Right ventricle myocardium superior (tissue), 1 donor: Measurements from ENCODE around the gene KCNIP1. TPM values are rescaled to one million over a fixed set of nuclear protein-coding genes. Genes with fewer than 3 reads are reported as not detected.

Experiments
- ATAC-seq: fragments of 200-7000 bp; cut with Tn5 transposase; one replicate; pipeline ENCODE4 v1.9.1; 2020; ENCODE audit warnings: mild to moderate bottlenecking; ENCODE audit not compliant: poor library complexity
- DNase-seq: peaks from one replicate; pipeline ENCODE4 v3.0.0-alpha.2; 2020
- intact Hi-C: fragments of 100-400 bp; cut with DNase I; formaldehyde crosslinking; loops from one replicate; pipeline ENCODE4 v1.11.2; 2022
- total RNA-seq: library from RNA; stranded (reverse); fragmentation: NEBNext Ultra II Directional; extraction: Animal tissue kit (Norgen Biotek cat#: 25700); gene quantifications from one replicate; pipeline ENCODE4 v1.2.1, GENCODE V29; 2021
- donor health status: DM: no; HTN: yes; CAD: no; lungs with severe emphysema.

The KCNIP1 gene
- total RNA-seq, 1 donor from 2014 or later: not detected

DNA sequence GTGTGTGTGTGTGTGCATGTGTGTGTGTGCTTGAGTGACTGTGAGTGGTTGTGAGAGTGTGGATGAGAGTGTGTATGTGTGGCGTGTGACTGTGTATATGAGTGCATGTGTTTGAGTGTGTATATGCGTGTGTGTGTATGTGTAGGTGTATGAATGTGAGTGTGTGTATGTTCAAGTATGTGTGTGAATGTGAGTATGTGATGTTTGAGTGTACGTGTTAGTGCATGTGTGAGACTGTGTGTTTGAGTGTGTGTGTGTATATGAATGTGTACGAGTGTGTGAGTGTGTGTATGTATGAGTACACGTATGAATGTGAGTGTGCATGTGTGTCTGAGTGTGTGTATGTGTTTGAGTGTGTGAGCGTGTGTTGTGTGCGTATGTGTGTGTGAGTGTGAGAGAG is 47.8 kb downstream of the KCNIP1 start:
- intact Hi-C loops: no loop called here
- DNase-seq (no peak), ATAC-seq (no peak)

DNA sequence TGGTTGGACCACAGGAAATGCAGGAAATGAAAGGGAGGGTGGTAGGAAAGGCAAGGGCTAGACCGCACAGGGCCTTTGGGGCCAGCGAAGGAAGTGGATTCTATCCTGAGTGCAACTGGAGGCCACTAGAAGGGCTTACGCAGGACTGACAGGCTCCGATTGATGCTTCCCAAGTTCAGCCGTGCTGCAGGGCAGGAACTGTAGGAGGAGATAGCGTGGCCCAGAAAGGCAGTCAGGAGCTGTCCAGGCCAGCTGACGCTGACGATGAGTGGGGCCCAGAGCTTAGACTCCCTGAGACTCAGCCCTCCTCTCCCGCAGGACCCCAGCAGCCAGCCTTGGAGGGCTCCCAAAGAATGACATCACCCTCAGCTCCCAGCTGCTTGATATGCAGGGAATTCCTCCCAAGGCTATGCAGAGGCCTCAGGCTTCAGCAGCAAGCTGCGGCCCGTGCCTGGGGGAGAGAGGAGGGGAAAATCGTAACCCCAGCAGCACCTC is 48.8 kb downstream of the KCNIP1 start:
- ATAC-seq (peak; percentile 93), DNase-seq (peak; percentile 85)
- intact Hi-C loops: no loop called here

DNA sequence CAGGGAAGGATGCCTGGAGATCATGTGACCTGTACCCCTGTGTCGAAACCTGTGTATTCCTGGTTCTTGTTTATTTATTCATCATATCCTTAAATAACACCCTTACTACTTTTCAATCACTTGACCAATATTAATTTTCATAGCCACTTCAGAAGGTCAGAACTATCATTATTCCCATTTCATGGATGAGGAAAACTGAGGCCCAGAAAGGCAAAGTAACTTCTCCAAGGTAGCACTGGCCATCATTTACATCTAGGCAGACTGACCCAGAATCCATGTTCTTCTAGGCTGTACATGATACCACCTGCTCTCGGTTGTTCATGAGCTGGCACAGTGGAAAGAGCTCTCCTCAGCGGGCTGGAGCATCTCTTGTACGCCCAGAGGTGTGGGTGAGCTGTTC is 49.4 kb downstream of the KCNIP1 start:
- intact Hi-C loops: no loop called here
- ATAC-seq: no peak

DNA sequence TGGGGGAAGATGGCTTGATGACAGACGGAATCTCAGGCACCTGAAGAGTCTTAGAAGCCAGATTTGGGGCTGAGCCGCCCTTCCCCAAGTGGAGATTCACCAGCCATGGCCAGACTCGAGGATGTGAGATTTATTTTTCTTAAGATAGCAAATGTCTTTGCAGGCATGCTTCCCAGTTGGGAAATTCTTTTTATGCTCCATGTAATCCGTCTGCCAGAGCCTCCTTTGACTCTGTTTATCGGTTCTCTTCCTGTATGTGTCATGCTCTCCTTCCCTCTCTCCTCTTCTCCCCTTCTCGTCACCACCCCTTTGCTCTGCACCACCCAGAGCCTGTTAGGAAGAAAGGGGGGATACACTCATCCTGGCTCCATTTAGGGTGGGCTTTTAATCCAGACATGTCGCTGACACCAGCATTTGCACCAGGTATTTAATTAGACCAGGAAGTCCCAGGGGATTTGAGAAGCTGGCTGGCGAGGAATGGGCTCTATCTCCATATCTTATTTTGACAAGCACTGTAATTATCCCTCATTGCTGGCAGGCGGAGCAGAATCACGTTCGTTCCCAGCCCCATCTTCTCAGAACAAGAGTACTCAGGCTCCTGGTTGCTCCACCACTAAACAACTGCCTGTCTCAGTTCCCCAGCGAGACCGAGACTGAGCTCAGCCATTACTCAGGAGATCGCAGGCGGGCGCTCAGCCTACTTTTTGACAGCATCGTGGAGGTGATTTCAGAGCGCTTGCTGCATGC is 50.9 kb downstream of the KCNIP1 start:
- peak; percentile 53 for ATAC-seq
- intact Hi-C loops: no loop called here
- no peak for DNase-seq

More for the DNA sequence above, 49.4 kb downstream of the KCNIP1 start:
- DNase-seq: no peak

DNA sequence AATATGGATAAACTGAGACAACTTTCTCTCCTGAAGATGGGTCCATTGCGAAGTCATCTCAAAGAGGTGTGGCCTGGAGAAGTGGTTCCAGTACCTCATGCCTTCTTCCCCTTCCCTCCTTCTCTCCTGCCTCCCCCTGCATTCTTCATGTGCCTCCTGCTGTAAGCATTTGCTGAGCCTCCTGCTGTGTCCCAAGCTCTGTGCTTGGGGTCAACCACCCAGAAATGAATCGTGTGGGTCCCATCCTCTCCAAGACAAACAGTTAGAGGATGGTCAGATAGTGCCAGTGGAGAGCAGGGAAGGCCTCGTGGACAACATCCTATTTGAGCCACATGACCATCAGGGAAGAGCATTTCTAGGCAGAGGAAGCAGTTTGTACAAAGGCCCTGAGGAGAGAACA is 53.5 kb downstream of the KCNIP1 start:
- DNase-seq (no peak), ATAC-seq (no peak)
- intact Hi-C loops: no loop called here

DNA sequence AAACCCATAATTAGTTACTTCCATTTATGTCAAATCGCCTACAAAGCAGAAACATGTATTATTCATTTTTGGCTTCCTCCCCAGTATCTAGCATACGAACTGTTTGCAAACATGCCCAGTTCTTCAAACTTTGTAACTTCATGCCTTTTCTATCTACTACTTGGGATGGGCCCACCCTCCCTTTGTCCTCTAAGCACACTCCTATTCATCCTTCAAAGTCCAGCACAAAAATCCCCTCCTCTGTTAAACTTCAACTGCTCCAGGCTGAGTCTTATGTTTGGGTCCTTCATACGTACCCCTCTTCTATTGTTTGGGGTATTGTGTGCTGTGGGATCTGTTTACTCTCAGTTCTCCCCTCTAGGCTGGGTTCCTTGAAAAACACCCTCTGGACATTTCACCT is 55.5 kb downstream of the KCNIP1 start:
- DNase-seq: no peak
- no peak for ATAC-seq
- intact Hi-C loops: no loop called here

DNA sequence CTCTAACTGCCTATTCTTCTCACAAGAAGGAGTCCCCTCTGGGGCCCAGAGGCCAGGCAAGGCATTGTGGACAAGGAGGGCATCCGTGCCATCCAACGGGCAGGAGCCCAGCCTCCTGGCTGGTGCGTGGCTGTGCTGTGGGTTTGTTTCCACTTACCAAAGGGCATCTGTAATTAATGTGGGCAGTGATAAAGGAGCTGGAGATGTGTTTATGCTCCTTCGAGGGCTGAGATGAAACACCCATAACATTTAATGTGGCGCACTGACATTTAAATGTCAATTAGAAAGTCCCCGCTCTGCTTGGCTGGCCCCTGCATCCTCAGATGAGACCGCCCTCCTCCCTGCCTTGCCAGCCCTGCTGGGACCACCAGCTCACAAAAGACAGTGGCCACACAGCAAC is 57.1 kb downstream of the KCNIP1 start:
- no peak for ATAC-seq
- intact Hi-C loops: no loop called here
- no peak for DNase-seq

DNA sequence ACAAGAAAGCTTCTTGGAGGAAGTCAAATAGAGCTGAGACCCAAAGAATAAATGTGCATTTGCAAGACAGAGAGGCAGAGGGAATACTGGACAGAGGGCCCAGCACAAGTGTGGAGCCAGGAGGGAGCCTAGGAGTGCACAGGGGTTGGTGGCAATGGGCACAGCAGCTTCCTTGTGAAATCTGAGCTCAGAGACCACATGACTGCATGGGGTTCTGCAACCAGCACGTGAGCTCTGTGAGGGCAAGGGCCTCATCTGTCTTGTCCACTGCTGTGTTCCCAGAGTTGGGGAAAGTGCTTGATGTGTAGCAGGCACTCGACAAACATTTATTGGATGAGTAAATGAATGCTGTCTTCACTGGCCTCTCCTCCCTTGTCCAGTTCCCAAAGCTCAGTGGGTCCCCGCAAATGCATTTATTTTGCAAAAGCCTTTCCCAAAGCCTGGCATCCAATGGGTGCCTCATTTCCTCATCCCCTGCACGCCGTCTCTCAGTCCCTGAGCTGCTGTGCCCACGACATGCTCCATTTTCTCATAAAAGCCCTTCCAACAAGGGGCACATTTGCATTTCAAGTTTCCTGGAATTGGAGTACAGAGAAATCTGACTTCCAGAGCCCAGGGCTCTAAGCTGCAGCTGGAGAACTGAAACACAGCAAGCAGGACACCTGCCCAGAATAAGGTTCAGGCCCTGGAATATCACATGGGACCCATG is 58.5 kb downstream of the KCNIP1 start:
- intact Hi-C loops: no loop called here
- DNase-seq (no peak), ATAC-seq (no peak)

DNA sequence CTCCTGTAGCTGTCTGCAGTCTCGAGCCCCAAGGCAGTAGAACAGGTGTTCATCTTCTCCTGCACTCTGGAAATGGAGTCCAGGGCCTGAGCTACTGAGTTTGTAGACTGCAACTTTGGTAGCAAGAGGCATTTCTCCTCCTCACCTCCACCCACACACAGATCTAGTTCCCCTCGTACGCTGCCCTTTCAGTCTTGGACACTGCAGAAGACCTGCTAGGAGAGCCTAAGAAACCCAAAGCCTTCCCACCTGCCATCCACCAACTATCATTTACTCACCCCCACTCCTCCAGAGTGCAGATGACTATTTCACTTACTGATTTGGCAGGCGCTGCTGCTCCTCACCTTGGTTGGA is 59.0 kb downstream of the KCNIP1 start:
- intact Hi-C loops: no loop called here
- ATAC-seq (no peak), DNase-seq (no peak)

DNA sequence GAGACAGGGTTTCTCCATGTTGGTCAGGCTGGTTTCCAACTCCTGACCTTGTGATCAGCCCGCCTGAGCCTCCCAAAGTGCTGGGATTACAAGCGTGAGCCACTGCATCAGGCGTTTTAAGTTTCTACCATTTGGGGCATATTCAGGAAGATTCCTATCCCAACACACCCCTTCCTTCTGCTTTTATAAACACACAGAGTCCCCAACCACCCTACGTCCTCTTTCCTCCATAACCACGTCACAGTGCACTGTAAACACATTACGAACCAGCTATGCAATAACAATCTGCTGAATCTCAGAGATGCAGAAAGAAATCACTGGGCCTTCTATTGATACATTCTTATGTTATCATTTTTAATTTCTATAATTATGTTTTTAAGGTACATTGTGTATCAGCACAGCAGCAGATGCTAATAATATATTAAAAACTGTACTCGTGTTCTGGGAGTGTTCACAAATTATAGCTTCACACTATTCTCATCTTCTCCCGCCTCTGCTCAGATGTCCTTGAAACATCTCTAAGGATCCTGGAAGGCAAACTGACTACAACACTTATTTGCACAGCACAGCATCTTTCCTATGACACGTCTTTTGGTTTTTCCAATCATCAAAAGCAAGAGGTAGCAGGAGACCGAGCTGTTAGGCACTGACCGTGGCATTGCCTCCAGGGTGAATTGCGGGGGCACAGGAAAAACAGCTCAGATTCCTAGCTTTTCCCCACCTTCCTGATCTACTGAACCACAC is 60.2 kb downstream of the KCNIP1 start:
- ATAC-seq (no peak), DNase-seq (no peak)
- intact Hi-C loops: no loop called here

DNA sequence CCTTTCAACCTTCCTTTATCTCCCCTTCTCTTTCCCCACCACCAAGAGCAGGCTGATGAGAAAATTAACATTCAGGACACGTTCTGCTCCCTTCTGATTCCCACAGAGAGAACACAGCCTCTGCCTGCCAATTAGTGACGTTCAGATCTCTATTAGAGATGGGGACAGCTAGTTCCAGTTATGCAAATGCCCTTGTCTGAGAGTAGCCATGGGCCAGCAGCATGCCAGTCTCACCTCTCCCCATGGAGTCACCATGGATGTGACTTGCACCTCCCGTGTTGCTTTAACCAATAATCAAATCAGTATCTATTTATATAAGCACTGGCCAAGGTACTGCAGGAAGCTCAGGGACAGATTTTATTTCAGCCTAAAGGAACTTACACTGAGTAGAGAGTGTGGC is 61.3 kb downstream of the KCNIP1 start:
- no peak for DNase-seq
- intact Hi-C loops: no loop called here
- ATAC-seq: peak; percentile 31

DNA sequence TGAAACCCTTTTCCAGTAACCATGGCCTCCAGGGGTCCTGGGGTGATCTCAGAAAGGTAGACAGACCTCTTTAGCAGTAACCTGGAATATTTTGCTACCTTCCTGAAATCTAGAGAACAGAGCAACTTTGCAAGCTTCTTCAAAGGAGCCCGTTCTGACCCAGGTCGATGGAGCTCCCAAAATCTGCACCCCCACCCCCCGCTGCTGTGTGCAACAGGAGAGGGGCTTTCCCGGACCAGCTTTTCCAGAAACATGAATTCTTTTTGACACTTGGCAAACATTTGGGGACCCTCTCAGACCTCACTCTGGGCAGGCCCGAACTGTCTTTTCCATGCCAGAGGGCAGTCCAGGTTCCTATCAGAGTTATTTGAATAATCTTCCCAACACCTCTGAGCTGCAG is 65.3 kb downstream of the KCNIP1 start:
- ATAC-seq (no peak), DNase-seq (no peak)
- intact Hi-C loops: no loop called here

DNA sequence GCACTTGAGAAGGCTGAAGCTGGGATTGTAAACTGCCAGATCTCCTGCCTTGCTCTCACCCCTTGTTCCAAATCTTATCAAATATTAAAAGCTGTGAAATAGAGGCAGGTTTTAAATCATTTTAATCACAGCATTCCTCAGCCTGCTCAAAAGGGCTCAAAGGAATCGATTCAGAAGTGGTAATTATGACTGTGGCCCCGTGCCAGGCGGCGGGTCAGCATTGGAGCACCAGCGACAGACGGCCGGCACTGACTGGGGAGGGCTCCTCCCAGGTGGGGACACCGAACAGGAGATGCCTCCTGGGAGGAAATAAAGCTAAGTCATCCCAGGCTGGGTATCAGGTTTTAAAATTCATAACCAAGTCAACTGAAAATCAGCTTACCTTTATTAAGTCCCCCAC is 66.7 kb downstream of the KCNIP1 start:
- intact Hi-C loops: no loop called here
- no peak for DNase-seq
- no peak for ATAC-seq

DNA sequence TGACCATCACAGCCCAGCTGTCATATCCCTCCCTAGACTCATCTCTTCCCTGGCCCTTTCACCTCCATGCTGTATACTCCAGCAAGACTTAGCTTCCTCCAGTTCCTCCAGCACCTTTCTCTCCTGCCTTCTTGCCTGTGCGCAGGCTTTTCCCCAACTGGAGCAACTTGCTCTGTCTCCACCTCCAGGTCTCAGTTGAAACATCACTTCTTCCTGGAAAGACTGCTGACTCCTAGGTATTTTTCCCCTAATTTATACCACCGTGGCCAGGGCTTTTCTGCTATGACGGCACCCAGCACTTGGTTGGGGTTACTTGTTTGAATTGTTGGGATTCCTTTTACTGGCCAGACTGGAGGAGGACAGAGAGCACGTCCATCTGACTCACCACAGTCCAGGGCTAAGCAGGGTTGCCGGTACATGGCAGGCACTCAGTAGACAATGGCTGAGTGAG is 67.5 kb downstream of the KCNIP1 start:
- intact Hi-C loops: no loop called here
- DNase-seq (no peak), ATAC-seq (no peak)

DNA sequence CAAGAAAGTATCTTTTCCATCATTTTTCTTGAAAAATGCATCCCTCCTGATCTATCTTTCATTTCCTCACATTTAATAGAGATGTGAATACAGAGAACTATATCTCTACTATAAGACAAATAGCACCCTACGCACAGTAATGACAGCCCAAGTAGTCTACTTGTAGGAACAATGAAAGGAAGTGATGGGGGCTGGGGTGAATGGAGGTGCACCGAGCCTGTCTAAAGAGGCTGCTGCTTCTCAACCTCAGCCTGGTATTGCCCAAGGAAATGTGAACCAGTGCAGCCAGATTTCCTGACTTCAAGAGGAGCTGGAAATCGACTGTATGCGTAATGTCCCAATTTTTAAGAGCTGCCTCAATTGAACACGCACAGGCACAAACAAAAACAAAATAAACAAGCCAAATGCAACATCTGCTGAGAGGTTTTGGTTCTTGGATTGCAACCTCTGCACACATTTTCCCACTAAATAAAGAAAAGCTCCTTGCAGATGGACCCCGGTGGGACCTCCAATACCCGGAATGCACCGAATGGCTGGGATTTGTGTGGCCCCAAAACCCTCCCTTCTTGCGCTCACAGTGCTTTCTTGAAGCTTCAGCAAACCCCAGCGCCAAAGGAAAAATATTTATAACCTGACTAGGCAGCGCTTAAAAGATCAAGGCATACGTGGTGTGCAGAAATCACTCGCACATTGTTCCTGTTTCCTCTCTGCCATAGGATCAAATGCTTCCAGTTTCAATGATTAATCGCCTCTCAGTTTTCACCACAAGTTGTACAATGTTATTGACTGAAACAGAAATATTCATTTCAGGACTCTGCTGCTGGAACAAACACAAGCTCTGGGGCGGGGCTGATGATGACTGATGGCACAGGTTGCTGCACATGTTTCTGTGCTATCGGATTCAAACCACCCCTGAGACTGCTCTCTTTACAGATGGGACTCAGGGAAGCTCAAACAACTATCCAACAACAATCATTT is 68.3 kb downstream of the KCNIP1 start:
- ATAC-seq: no peak
- intact Hi-C loops: no loop called here

DNA sequence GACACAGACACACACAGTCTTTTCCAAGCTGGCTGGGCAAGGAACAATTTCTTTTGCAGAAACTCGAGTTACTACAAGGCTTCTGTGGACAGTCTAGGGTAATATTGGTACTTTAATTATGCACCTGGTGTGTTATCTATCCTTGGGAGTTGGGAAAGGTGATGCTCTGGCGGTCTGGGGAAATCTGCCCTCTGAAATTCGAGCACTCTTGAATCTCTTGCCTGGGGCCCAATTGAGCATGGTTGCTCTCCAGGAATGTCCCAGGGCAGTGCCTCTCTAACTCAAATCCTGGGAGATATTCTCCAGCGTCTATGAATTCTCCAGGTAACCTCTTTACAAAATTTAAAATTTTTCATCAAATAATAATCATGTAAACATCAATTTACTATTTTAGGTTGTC is 69.3 kb downstream of the KCNIP1 start:
- ATAC-seq: no peak
- intact Hi-C loops: no loop called here

More for the DNA sequence above, 68.3 kb downstream of the KCNIP1 start:
- no peak for DNase-seq

DNA sequence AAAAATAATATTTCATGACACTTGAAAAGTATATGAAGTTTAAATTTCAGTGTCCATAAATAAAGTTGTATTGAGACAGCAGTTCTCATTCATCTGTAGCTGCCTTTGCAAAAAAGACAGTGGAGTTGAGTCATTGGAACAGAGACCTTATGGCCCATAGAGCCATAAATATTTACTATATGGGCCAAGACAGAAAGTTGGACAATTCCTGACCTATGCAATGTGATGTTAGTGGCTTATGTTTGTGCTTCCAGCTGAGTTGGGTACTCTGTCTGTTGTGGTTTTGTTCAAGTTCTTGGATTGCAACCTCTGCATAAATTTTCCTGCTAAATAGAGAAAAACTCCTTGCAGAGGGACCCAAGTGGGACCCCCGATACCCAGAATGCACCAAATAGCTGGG is 69.8 kb downstream of the KCNIP1 start:
- DNase-seq (no peak), ATAC-seq (no peak)
- intact Hi-C loops: no loop called here

More for the DNA sequence above, 69.3 kb downstream of the KCNIP1 start:
- DNase-seq: no peak
